ENCODE measurements around the gene RNF31. TPM values are rescaled to one million over a fixed set of nuclear protein-coding genes. Genes with fewer than 3 reads are reported as not detected.
"Not testable (repeated sequence)": the region's sequence is repeated elsewhere in the genome, so short reads cannot be mapped to it uniquely, and the experiment has no call there.

RNF31 gene
- total RNA-seq (2012; rRNA removed): 38.7 and 40.6 TPM in 2 replicates

DNA sequence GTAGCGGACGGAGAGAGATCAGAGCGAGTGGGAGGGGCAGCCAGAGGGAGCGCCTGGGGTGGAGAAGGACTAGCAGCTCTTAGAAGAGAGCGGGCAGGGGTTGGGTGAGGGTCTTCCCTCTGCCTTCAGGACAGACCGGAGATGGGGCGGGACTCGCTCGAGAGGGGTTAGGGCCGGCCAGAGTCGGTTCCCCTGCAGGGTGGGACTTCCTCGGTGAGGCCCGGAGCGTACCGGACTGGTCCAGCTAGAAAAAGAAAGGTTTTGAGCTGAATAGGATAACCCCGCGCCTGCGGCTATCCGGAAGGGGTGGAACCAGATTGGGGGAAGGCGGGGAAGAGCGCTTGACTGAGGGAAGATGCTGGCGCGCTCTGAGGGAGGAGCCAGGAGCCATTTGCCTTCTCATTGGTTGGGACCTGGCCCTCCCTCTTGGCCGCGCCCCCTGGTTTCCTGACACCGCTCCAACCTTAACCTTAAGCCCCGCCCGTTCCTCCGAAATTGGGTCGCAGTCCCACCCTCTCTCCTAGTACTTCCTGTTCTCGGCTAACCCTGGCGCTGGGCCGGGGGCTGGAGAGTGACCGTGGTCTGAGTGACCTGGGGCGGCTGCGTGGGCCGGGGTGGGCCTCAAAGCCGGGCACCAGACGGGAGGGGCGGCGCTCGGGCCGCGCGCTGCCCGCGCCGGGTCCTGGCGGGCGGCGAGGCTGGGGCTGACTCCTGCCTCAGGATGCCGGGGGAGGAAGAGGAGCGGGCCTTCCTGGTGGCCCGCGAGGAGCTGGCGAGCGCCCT lies at the start of gene RNF31:
Gene RNF31 (plus strand): TSS at position 521 of the 783 bp plus-strand sequence. CDS start 201 bp downstream, at position 722.
- Histone ChIP-seq H3K4me3 (ENCODE audit: low read length) (peak within 1 kb of the TSS; percentile 93), H3K9ac (ENCODE audit: low read depth, low read length) (peak within 1 kb of the TSS; percentile 90), H3K9me3 (replicated peaks; ENCODE audit: low read length) (no peaks in the 10 kb centered on the region), H3K27me3 (ENCODE audit: control insufficient read depth, insufficient read depth, low read length) (no peaks in the 10 kb centered on the region), H3K4me2 (ENCODE audit: low read length) (peak within 1 kb of the TSS; percentile 95), H3K36me3 (ENCODE audit: insufficient read depth, low read length) (peaks cover 37% of the 10 kb centered on the region), H3K4me1 (ENCODE audit: control insufficient read depth, insufficient read depth, low read length) (peaks cover 29% of the 10 kb centered on the region)

DNA sequence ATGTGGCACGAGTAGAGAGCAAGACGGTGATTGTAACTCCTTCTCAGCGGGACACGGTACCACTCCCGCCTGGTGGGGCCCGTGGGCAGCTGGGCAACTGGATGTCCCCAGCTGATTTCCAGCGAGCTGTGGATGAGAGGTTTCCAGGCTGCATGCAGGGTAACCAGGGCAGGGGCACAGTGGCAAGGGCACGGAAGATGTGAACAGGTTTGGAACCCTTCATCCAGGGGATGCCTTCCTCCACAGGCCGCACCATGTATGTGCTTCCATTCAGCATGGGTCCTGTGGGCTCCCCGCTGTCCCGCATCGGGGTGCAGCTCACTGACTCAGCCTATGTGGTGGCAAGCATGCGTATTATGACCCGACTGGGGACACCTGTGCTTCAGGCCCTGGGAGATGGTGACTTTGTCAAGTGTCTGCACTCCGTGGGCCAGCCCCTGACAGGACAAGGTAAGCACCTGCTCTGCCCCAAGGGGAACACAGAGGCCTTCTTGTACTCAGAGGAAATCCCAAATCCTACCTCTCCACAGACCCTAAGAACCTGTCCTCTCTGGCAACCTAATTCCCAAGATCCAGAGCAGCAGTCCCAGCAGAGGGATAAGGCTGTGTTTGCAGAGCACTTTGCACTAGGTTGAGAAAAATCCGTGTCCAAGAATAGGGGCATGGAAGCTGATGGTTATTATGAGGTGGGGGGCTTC lies 48.9 kb upstream of the RNF31 start:
- H3K4me2 ChIP-seq (ENCODE audit: low read length): no peak overlapping the region
- peaks cover 9% of the 10 kb centered on the region for H3K36me3 ChIP-seq (ENCODE audit: insufficient read depth, low read length)

GRCh38 chr14:24098927-24099813 lies 48.1 kb upstream of the RNF31 start:
- Histone ChIP-seq H3K36me3 (ENCODE audit: insufficient read depth, low read length) (peaks cover 9% of the 10 kb centered on the region), H3K4me1 (ENCODE audit: control insufficient read depth, insufficient read depth, low read length) (peaks cover 12% of the 10 kb centered on the region), H3K27me3 (ENCODE audit: control insufficient read depth, insufficient read depth, low read length) (no peaks in the 10 kb centered on the region), H3K9me3 (replicated peaks; ENCODE audit: low read length) (no peaks in the 10 kb centered on the region), H3K4me3 (ENCODE audit: low read length) (no peak overlapping the region), H3K4me2 (ENCODE audit: low read length) (no peak overlapping the region), H3K9ac (ENCODE audit: low read depth, low read length) (no peak overlapping the region)

More for the DNA sequence above, 48.9 kb upstream of the RNF31 start:
- Histone ChIP-seq H3K4me1 (ENCODE audit: control insufficient read depth, insufficient read depth, low read length) (peaks cover 16% of the 10 kb centered on the region), H3K27me3 (ENCODE audit: control insufficient read depth, insufficient read depth, low read length) (no peaks in the 10 kb centered on the region), H3K9me3 (replicated peaks; ENCODE audit: low read length) (no peaks in the 10 kb centered on the region), H3K4me3 (ENCODE audit: low read length) (no peak overlapping the region), H3K9ac (ENCODE audit: low read depth, low read length) (no peak overlapping the region)

GRCh38 chr14:24100197-24100981 lies 46.9 kb upstream of the RNF31 start:
- Histone ChIP-seq H3K4me1 (ENCODE audit: control insufficient read depth, insufficient read depth, low read length) (peaks cover 5% of the 10 kb centered on the region), H3K27me3 (ENCODE audit: control insufficient read depth, insufficient read depth, low read length) (no peaks in the 10 kb centered on the region), H3K9ac (ENCODE audit: low read depth, low read length) (no peak overlapping the region), H3K4me3 (ENCODE audit: low read length) (no peak overlapping the region), H3K9me3 (replicated peaks; ENCODE audit: low read length) (no peaks in the 10 kb centered on the region), H3K36me3 (ENCODE audit: insufficient read depth, low read length) (peaks cover 9% of the 10 kb centered on the region), H3K4me2 (ENCODE audit: low read length) (no peak overlapping the region)

DNA sequence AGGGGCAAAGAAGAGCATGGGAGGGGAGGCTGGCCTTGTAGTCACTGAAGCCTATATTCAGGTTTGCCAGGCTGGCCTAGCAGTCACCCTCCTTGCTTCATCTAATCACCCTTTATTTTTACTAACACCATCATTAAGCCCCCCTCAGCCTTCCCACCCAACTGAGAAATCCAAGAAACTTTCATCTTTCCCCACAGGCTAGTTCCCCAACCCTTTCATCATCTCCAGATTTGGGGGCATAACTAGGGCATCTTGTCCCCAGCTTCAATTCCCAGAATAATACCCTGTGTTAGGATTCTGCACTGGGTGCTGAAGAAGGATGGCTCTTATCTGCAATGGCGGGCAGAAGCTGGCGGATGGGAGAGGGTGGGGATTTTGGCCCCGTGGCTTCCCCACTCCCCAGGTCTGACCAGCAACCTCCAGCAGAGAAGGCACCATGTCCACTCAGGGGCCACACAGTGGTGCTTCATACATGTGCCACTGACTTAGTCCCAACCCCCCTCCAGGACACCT lies 46.3 kb upstream of the RNF31 start:
- Histone ChIP-seq H3K36me3 (ENCODE audit: insufficient read depth, low read length) (peaks cover 9% of the 10 kb centered on the region), H3K9me3 (replicated peaks; ENCODE audit: low read length) (no peaks in the 10 kb centered on the region), H3K4me3 (ENCODE audit: low read length) (no peak overlapping the region), H3K4me2 (ENCODE audit: low read length) (no peak overlapping the region), H3K4me1 (ENCODE audit: control insufficient read depth, insufficient read depth, low read length) (no peaks in the 10 kb centered on the region), H3K9ac (ENCODE audit: low read depth, low read length) (no peak overlapping the region), H3K27me3 (ENCODE audit: control insufficient read depth, insufficient read depth, low read length) (no peaks in the 10 kb centered on the region)

- H3K4me3 ChIP-seq (ENCODE audit: low read length): no peak overlapping the region
- H3K9me3 ChIP-seq (replicated peaks; ENCODE audit: low read length): no peaks in the 10 kb centered on the region
- H3K4me2 ChIP-seq (ENCODE audit: low read length): no peak overlapping the region
- peaks cover 9% of the 10 kb centered on the region for H3K36me3 ChIP-seq (ENCODE audit: insufficient read depth, low read length)
- no peak overlapping the region for H3K9ac ChIP-seq (ENCODE audit: low read depth, low read length)
- H3K4me1 ChIP-seq (ENCODE audit: control insufficient read depth, insufficient read depth, low read length): peaks cover 4% of the 10 kb centered on the region
- H3K27me3 ChIP-seq (ENCODE audit: control insufficient read depth, insufficient read depth, low read length): no peaks in the 10 kb centered on the region
Measured at GRCh38 chr14:24102357-24103048, 44.8 kb upstream of the RNF31 start.

- Histone ChIP-seq H3K4me2 (ENCODE audit: low read length) (no peak overlapping the region), H3K9me3 (replicated peaks; ENCODE audit: low read length) (no peaks in the 10 kb centered on the region), H3K4me1 (ENCODE audit: control insufficient read depth, insufficient read depth, low read length) (peaks cover 4% of the 10 kb centered on the region), H3K27me3 (ENCODE audit: control insufficient read depth, insufficient read depth, low read length) (no peaks in the 10 kb centered on the region), H3K4me3 (ENCODE audit: low read length) (no peak overlapping the region), H3K36me3 (ENCODE audit: insufficient read depth, low read length) (peaks cover 9% of the 10 kb centered on the region), H3K9ac (ENCODE audit: low read depth, low read length) (no peak overlapping the region)
Measured at GRCh38 chr14:24103451-24103850, 43.8 kb upstream of the RNF31 start.

- H3K27me3 ChIP-seq (ENCODE audit: control insufficient read depth, insufficient read depth, low read length); H3K9me3 ChIP-seq (replicated peaks; ENCODE audit: low read length); H3K36me3 ChIP-seq (ENCODE audit: insufficient read depth, low read length); H3K9ac ChIP-seq (ENCODE audit: low read depth, low read length); H3K4me1 ChIP-seq (ENCODE audit: control insufficient read depth, insufficient read depth, low read length); H3K4me2 ChIP-seq (ENCODE audit: low read length); H3K4me3 ChIP-seq (ENCODE audit: low read length): not testable (repeated sequence)
Measured at GRCh38 chr14:24105609-24106239, 41.6 kb upstream of the RNF31 start.

DNA sequence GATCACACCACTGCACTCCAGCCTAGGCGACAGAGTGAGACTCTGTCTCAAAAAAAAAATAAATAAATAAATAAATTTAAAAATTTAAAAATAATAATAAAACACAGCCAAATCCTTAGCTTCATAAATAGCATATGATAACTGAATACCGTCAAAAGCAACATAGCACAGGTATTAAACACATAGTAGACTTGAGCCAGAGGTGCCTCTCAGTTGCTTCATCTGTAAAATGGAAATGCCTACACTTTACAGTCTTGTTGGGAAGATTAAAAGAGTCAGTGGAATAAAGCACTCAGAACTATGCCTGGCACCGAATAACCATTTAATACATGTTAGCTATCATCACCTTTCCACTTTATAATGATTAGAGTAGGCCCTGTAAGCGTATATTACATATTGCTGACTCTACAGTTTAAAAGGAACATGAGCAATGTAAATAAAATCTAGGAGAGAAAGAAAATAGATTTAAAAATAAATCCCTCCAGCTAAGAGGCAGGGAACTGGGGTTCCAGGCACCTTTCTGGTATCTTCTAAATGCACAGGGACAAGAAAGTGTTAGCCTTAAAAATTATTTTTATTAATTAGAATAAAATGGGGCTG lies 40.5 kb upstream of the RNF31 start:
- H3K36me3 ChIP-seq (ENCODE audit: insufficient read depth, low read length): no peaks in the 10 kb centered on the region
- peaks cover 6% of the 10 kb centered on the region for H3K4me1 ChIP-seq (ENCODE audit: control insufficient read depth, insufficient read depth, low read length)
- no peaks in the 10 kb centered on the region for H3K27me3 ChIP-seq (ENCODE audit: control insufficient read depth, insufficient read depth, low read length)
- no peaks in the 10 kb centered on the region for H3K9me3 ChIP-seq (replicated peaks; ENCODE audit: low read length)
- H3K9ac ChIP-seq (ENCODE audit: low read depth, low read length): no peak overlapping the region
- H3K4me3 ChIP-seq (ENCODE audit: low read length): no peak overlapping the region
- H3K4me2 ChIP-seq (ENCODE audit: low read length): no peak overlapping the region
